Stimulated activated CD8-positive, alpha-beta memory T cell treated with anti-CD3 and anti-CD28 coated beads, Interleukin-4, amount 100 ng/mL, for 1 hour (primary cell): Measurements from ENCODE around the gene CFAP210.

ENCODE experiments used
- DNase-seq, 2 donors: peaks; one replicate each; pipeline ENCODE4 v3.0.0-alpha.2; 2020; ENCODE audit warnings: low read depth in 2 of 2, low spot score in 1 of 2

The CFAP210 gene

GRCh38 chr2:169694113-169694893 is at the start of gene CFAP210, which contains the start of gene PHOSPHO2:
CFAP210 (minus strand) TSS chr2:169694405; CDS start chr2:169694327, 78 bp downstream.
PHOSPHO2 (plus strand) TSS chr2:169694469; CDS start chr2:169700972, 6,503 bp downstream.
- peak; percentile 98 to 99 for DNase-seq

- DNase-seq = no peak
Observed at GRCh38 chr2:169743549-169743948, 49.3 kb upstream of the CFAP210 start.

GRCh38 chr2:169739351-169739750 is 45.1 kb upstream of the CFAP210 start:
- no peak for DNase-seq

- DNase-seq = no peak
Observed at GRCh38 chr2:169738566-169739229, 44.5 kb upstream of the CFAP210 start.

GRCh38 chr2:169736902-169737301 is 42.7 kb upstream of the CFAP210 start:
- no peak for DNase-seq

- no peak for DNase-seq
Observed at GRCh38 chr2:169735623-169736022, 41.4 kb upstream of the CFAP210 start.

- no peak for DNase-seq
Observed at GRCh38 chr2:169734169-169734847, 40.1 kb upstream of the CFAP210 start.

- no peak for DNase-seq
Observed at GRCh38 chr2:169732583-169733358, 38.6 kb upstream of the CFAP210 start.

GRCh38 chr2:169732075-169732474 is 37.9 kb upstream of the CFAP210 start:
- DNase-seq = no peak

GRCh38 chr2:169729274-169729605 is 35.0 kb upstream of the CFAP210 start:
- no peak for DNase-seq

- DNase-seq = no peak
Observed at GRCh38 chr2:169727065-169727464, 32.9 kb upstream of the CFAP210 start.

GRCh38 chr2:169721016-169721415 is 26.8 kb upstream of the CFAP210 start:
- DNase-seq = no peak

GRCh38 chr2:169718930-169719504 is 24.8 kb upstream of the CFAP210 start:
- DNase-seq = no peak

GRCh38 chr2:169717691-169718063 is 23.5 kb upstream of the CFAP210 start:
- no peak for DNase-seq

- no peak for DNase-seq
Observed at GRCh38 chr2:169716938-169717690, 22.9 kb upstream of the CFAP210 start.

GRCh38 chr2:169716238-169716886 is 22.2 kb upstream of the CFAP210 start:
- no peak for DNase-seq

GRCh38 chr2:169715379-169716237 is 21.4 kb upstream of the CFAP210 start:
- no peak for DNase-seq

- DNase-seq = no peak
Observed at GRCh38 chr2:169714699-169715098, 20.5 kb upstream of the CFAP210 start.

- no peak for DNase-seq
Observed at GRCh38 chr2:169713331-169713730, 19.1 kb upstream of the CFAP210 start.
